GM23248 (cell line): ENCODE data around the gene BICC1. TPM values are rescaled to one million over a fixed set of nuclear protein-coding genes. Genes with fewer than 3 reads are reported as not detected.
A peak's percentile ranks its signal among the peaks of the same experiment; 100 is the strongest.

Experiments
- DNase-seq: peaks from one replicate; pipeline ENCODE4 v3.0.0-alpha.2; 2015
- H2AFZ ChIP-seq: fragments of 200-600 bp; sonication (generic); 2 replicates; pipeline ENCODE4 v1.6.1; 2016; ENCODE audit warnings: antibody characterized with exemption
- H3F3A ChIP-seq: fragments of 200-600 bp; sonication (generic); 2 replicates; pipeline ENCODE4 v1.6.1; 2016; ENCODE audit warnings: mild to moderate bottlenecking, antibody characterized with exemption, mixed run types; ENCODE audit not compliant: insufficient read depth
- H3K27ac ChIP-seq: fragments of 200-600 bp; sonication (generic); 2 replicates; pipeline ENCODE4 v1.5.1; 2016; ENCODE audit warnings: mild to moderate bottlenecking
- H3K27me3 ChIP-seq: fragments of 200-600 bp; sonication (generic); replicated peaks from 2 replicates; pipeline ENCODE4 v1.6.1; 2016; ENCODE audit warnings: mild to moderate bottlenecking; ENCODE audit not compliant: insufficient read depth
- H3K36me3 ChIP-seq: fragments of 200-600 bp; sonication (generic); 2 replicates; pipeline ENCODE4 v1.6.1; 2016; ENCODE audit warnings: low read depth, mild to moderate bottlenecking
- H3K4me1 ChIP-seq: fragments of 200-600 bp; sonication (generic); 2 replicates; pipeline ENCODE4 v1.6.1; 2016; ENCODE audit warnings: mild to moderate bottlenecking; ENCODE audit not compliant: insufficient read depth
- H3K4me2 ChIP-seq: fragments of 200-600 bp; sonication (generic); one replicate; pipeline ENCODE4 v1.6.1; 2016; ENCODE audit warnings: mild to moderate bottlenecking; ENCODE audit not compliant: unreplicated experiment
- H3K4me3 ChIP-seq: fragments of 200-600 bp; sonication (generic); 2 replicates; pipeline ENCODE4 v1.5.1; 2016; ENCODE audit warnings: mild to moderate bottlenecking
- H3K79me2 ChIP-seq: fragments of 200-600 bp; sonication (generic); 2 replicates; pipeline ENCODE4 v1.6.1; 2016; ENCODE audit warnings: mild to moderate bottlenecking; ENCODE audit not compliant: insufficient read depth
- H3K9ac ChIP-seq: fragments of 200-600 bp; sonication (generic); 2 replicates; pipeline ENCODE4 v1.6.1; 2016; ENCODE audit warnings: mild to moderate bottlenecking
- H3K9me2 ChIP-seq: fragments of 200-600 bp; sonication (generic); 2 replicates; pipeline ENCODE4 v1.6.1; 2016; ENCODE audit warnings: mixed run types, mild to moderate bottlenecking, moderate library complexity; ENCODE audit not compliant: insufficient read depth
- H3K9me3 ChIP-seq: fragments of 200-600 bp; sonication (generic); one replicate; pipeline ENCODE4 v1.6.1; 2017; ENCODE audit warnings: low read depth
- H4K20me1 ChIP-seq: fragments of 200-600 bp; sonication (generic); 2 replicates; pipeline ENCODE4 v1.6.0; 2016; ENCODE audit not compliant: insufficient read depth
- EZH2 ChIP-seq: fragments of 200-600 bp; sonication (generic); IDR thresholded peaks from 2 replicates; pipeline ENCODE4 v1.6.1; 2018; ENCODE audit warnings: antibody characterized with exemption, mild to moderate bottlenecking; ENCODE audit not compliant: insufficient read depth, poor library complexity, severe bottlenecking
- EZH2phosphoT487 ChIP-seq: fragments of 200-600 bp; sonication (generic); IDR thresholded peaks from 2 replicates; pipeline ENCODE4 v1.6.1; 2018; ENCODE audit warnings: antibody characterized with exemption, moderate library complexity, mild to moderate bottlenecking, low read depth; ENCODE audit not compliant: insufficient read depth
- WGBS, 2 experiments: methylation state at CpG; one replicate each; pipeline ENCODE4 v1.1.6; 2015 to 2017; ENCODE audit warnings: low lambda C conversion rate in 2 of 2, low coverage in 1 of 2; ENCODE audit errors: missing lambda C conversion rate in 2 of 2; 5-methylcytosine and 5-hydroxymethylcytosine counted together
- in situ Hi-C: fragments of 300-500 bp; cut with MboI; formaldehyde crosslinking; loops from 2 replicates; pipeline ENCODE4 v1.15.0; 2020
- polyA plus RNA-seq: library from polyadenylated mRNA; unstranded; fragments of >200 nt; fragmentation: Nextera tagmentation; extraction: Ambion mirVana; gene quantifications from 2 replicates; pipeline ENCODE4 v1.2.1, GENCODE V29; 2016
- total RNA-seq: library from RNA; depleted of rRNA; stranded (reverse); fragments of >200 nt; shearing (Covaris generic); gene quantifications from 2 replicates; pipeline ENCODE4 v1.2.3, GENCODE V29; 2014

Gene BICC1
- total and polyA plus RNA-seq, 2 experiments from 2014 or later: 80.5 to 97.0 TPM

DNA sequence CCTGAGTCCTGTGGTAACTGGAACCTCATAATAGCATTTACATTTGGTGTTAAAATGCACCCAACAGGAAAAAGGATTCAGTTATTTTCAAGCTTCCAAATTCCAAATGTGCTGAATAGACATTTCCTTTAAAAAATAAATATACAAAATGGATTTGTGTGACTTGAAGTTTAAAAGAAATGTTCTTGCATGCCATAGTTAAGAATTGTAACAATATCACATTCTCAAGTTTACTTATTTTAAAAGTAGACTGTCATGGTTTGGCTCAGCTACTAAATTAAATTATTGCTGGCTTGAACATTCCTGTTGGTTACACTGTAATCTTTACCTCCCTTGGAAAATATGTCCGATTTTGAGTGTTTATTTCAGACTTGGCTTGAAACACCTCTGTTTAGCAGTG, 31.5 kb downstream of the BICC1 start:
- H3K4me1 ChIP-seq: peaks cover 28% of the 10 kb centered on the region
- WGBS, 2 experiments: 8 to 10% methylated on average over 1 of the region's 1 CpG
- H3K27ac ChIP-seq: no peak overlapping the region
- H3K9me3 ChIP-seq: no peaks in the 10 kb centered on the region
- H3K79me2 ChIP-seq: peaks cover 100% of the 10 kb centered on the region
- H3K4me3 ChIP-seq: no peak overlapping the region
- TF ChIP-seq EZH2phosphoT487 (no peak), EZH2 (no peak)
- H3K36me3 ChIP-seq: peaks cover 5% of the 10 kb centered on the region; the same call in 1 of the 2 replicates
- no peak for DNase-seq
- H3K9ac ChIP-seq: no peak overlapping the region
- peaks cover 64% of the 10 kb centered on the region for H3F3A ChIP-seq
- no peaks in the 10 kb centered on the region for H3K27me3 ChIP-seq
- no peak overlapping the region for H3K4me2 ChIP-seq
- no peak overlapping the region for H2AFZ ChIP-seq
- in situ Hi-C loops: loop anchor here (10.0 kb wide), 1 partner anchor 401 kb away; no protein-coding TSS in a partner anchor
- H3K9me2 ChIP-seq: no peaks in the 10 kb centered on the region
- H4K20me1 ChIP-seq: no peaks in the 10 kb centered on the region; the same call in 1 of the 2 replicates

DNA sequence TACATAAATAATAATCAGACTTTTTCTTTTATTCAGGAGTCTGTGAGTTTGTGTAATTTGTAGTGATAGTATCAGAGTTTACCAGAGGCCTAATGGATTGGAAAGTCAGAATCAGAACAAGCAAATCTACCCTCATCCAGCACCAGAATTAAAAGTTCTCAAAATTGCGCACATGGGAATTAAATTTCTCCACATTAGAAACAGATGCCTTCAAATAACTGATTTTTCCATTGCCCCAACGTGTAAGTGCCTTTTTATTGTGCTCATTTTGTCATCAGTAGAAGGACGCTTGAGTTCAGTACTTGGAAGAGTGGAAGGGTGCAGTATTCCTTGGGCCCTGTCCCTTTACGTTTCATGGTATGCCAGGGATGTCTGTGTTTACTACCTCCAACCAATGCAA, 32.8 kb downstream of the BICC1 start:
- no peak overlapping the region for H2AFZ ChIP-seq
- no peaks in the 10 kb centered on the region for H3K9me2 ChIP-seq
- in situ Hi-C loops: loop anchor here (10.0 kb wide), 1 partner anchor 399 kb away; no protein-coding TSS in a partner anchor
- TF ChIP-seq EZH2phosphoT487 (no peak), EZH2 (no peak)
- no peaks in the 10 kb centered on the region; the same call in 1 of the 2 replicates for H4K20me1 ChIP-seq
- no peak overlapping the region for H3K4me2 ChIP-seq
- WGBS, 2 experiments: 38 to 41% methylated on average over 4 of the region's 4 CpGs
- H3K4me3 ChIP-seq: no peak overlapping the region
- peaks cover 58% of the 10 kb centered on the region for H3F3A ChIP-seq
- H3K27ac ChIP-seq: no peak overlapping the region
- H3K9me3 ChIP-seq: no peaks in the 10 kb centered on the region
- peaks cover 28% of the 10 kb centered on the region for H3K4me1 ChIP-seq
- no peak overlapping the region for H3K9ac ChIP-seq
- no peak for DNase-seq
- peaks cover 100% of the 10 kb centered on the region for H3K79me2 ChIP-seq
- H3K36me3 ChIP-seq: peaks cover 5% of the 10 kb centered on the region; the same call in 1 of the 2 replicates
- H3K27me3 ChIP-seq: no peaks in the 10 kb centered on the region

DNA sequence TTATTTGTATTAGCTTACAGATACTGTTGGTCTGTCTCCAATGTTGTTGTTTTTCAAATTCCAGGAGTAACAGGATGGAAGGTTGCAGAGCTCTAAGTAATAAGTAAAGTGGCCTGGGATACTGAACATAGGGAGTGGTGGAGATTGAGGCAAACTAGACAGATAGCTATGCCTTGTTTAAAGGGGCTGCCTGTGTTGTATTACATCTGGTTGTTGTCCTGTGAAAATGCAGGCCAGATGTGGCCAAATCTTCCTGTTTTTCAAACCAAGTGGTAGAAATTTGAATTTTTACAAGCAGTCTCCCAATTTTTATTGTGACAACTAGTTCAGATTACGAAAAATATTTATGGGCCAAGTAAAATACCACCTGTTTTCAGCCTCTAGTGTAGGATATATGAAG, 33.5 kb downstream of the BICC1 start:
- Histone ChIP-seq H2AFZ (no peak overlapping the region), H3K4me3 (no peak overlapping the region), H3K9ac (no peak overlapping the region), H3K79me2 (peaks cover 100% of the 10 kb centered on the region), H3K9me3 (no peaks in the 10 kb centered on the region), H3K36me3 (peaks cover 5% of the 10 kb centered on the region; the same call in 1 of the 2 replicates), H3K9me2 (no peaks in the 10 kb centered on the region), H3K4me1 (peaks cover 28% of the 10 kb centered on the region), H3F3A (peaks cover 51% of the 10 kb centered on the region), H3K27me3 (no peaks in the 10 kb centered on the region), H3K4me2 (peak overlapping the region; percentile 22), H4K20me1 (no peaks in the 10 kb centered on the region; the same call in 1 of the 2 replicates), H3K27ac (no peak overlapping the region)
- no peak for DNase-seq
- 23 to 30% methylated on average over 1 of the region's 1 CpG for WGBS, 2 experiments
- TF ChIP-seq EZH2phosphoT487 (no peak), EZH2 (no peak)
- in situ Hi-C loops: loop anchor here (10.0 kb wide), 1 partner anchor 399 kb away; no protein-coding TSS in a partner anchor

DNA sequence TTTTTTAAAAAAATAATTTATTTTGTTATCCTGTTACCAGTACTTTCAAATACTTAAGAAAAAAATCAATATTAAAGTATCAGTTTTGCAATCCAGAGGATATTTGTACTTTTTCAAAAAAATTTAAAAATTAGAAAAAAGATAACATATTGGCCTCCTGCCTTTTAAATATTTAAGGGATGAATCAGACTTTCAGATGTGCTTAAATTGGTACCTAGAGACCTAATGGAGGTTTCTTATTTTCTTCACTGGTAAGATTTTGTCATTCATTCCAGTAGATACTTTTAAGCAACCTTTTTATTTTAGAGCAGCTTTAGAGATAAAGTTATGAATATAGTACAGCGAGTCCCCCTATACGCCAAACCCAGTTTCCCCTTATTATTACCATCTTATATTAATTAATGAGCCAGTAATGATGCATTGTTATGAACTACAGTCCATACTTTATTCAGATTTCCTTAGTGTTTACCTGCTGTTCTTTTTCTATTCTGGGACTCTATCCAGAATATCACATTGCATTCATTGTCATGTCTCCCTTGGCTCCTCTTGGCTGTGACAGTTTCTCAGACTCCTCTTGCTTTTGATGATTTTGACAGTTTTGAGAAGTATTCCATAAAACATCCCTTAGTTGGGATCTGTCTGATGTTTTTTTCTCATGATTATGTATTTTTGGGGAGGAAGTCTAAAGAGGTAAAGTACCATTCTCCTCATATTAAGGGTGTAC, 34.2 kb downstream of the BICC1 start:
- H3K36me3 ChIP-seq: peaks cover 5% of the 10 kb centered on the region; the same call in 1 of the 2 replicates
- no peaks in the 10 kb centered on the region; the same call in 1 of the 2 replicates for H4K20me1 ChIP-seq
- H3K9me3 ChIP-seq: no peaks in the 10 kb centered on the region
- 92 to 93% methylated on average over 2 of the region's 2 CpGs for WGBS, 2 experiments
- H3K4me2 ChIP-seq: peak overlapping the region; percentile 22
- no peak overlapping the region for H3K9ac ChIP-seq
- peaks cover 47% of the 10 kb centered on the region for H3F3A ChIP-seq
- no peak overlapping the region for H3K27ac ChIP-seq
- DNase-seq: no peak
- H3K4me3 ChIP-seq: no peak overlapping the region
- H3K4me1 ChIP-seq: peaks cover 28% of the 10 kb centered on the region
- in situ Hi-C loops: loop anchor here (10.0 kb wide), 1 partner anchor 398 kb away; no protein-coding TSS in a partner anchor
- no peak for TF ChIP-seq EZH2
- TF ChIP-seq EZH2phosphoT487: no peak
- no peaks in the 10 kb centered on the region for H3K9me2 ChIP-seq
- H3K27me3 ChIP-seq: no peaks in the 10 kb centered on the region
- H3K79me2 ChIP-seq: peaks cover 98% of the 10 kb centered on the region
- no peak overlapping the region for H2AFZ ChIP-seq
